GM18526 (cell line): ENCODE measurements around the gene EME1.
A peak's percentile ranks its signal among the peaks of the same experiment; 100 is the strongest.

ENCODE experiments used
- POLR2A ChIP-seq: IDR thresholded peaks from 3 replicates; pipeline ENCODE4 v1.6.1; 2011; ENCODE audit not compliant: insufficient read length; ENCODE audit errors: extremely low read depth

EME1 gene

DNA sequence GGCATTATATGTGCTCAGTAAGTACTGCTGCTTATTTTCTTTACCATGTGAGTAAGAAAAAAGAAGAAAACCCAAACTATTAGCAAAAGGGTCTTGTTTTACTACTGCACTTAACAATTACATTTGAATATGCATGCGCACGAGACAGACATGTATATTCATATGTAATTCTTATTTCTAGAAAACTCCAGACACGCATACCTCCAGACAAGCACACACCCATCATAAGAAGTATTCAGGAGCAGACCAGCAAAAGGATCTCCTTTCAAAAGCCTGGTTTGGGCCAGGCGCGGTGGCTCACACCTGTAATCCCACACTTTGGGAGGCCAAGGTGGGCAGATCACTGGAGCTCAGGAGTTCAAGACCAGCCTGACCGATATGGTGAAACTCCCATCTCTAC is 16.5 kb downstream of the EME1 start:
- no peak for TF ChIP-seq POLR2A

DNA sequence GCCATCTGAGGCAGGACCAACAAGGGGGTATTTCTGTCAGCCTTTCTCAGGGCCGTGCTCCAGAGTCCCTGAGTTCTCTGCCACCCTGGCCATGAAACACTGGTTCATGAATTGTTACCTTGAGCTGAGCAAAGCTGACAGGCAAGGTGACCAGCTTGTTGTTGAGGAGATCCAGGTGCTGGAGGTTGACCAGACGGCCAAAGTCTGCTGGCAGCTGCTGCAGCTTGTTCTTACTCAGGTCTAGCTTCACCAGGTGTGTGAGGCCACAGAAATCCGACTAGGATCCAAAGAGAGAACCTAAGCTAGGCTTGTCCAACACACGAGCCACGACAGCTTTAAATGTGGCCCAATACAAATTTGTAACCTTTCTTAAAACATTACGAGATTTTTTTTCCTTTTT is 19.6 kb downstream of the EME1 start:
- no peak for TF ChIP-seq POLR2A

DNA sequence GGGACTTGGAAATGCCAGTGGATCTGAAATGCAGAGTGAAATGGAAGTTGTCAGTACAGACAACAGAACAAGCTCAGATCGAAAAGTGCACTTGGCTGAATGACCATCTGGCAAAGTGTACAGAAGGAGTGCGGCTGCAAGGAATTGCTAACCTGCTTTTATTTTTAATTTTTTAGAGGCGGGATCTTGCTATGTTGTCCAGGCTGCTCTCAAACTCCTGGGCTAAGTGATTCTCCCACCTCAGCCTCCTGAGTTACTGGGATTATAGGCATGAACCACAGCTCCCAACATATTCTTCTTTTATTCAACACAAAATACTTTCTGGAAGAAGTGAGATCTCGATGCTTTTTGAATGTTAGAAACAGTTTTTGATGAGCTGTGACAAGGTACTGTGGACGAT is 20.7 kb downstream of the EME1 start:
- TF ChIP-seq POLR2A, result no peak

DNA sequence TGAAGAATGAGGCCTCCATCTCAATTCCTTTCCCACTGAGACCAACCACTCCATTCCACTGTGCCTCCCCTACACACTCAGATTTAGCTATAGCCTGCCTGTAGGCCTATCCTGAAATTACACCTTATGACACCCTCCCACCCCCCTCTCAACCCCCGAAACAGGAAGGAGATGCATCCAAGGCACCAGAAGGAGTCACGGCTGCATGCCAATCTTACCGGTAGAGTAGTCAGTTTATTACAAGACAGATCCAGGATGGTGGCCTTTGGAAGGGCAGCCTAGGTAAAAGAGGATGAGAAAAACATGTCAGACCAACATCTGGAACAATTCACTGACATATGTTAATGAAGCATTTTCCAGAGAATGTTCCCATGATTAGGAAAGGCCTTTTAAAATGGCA is 21.7 kb downstream of the EME1 start:
- no peak for TF ChIP-seq POLR2A

DNA sequence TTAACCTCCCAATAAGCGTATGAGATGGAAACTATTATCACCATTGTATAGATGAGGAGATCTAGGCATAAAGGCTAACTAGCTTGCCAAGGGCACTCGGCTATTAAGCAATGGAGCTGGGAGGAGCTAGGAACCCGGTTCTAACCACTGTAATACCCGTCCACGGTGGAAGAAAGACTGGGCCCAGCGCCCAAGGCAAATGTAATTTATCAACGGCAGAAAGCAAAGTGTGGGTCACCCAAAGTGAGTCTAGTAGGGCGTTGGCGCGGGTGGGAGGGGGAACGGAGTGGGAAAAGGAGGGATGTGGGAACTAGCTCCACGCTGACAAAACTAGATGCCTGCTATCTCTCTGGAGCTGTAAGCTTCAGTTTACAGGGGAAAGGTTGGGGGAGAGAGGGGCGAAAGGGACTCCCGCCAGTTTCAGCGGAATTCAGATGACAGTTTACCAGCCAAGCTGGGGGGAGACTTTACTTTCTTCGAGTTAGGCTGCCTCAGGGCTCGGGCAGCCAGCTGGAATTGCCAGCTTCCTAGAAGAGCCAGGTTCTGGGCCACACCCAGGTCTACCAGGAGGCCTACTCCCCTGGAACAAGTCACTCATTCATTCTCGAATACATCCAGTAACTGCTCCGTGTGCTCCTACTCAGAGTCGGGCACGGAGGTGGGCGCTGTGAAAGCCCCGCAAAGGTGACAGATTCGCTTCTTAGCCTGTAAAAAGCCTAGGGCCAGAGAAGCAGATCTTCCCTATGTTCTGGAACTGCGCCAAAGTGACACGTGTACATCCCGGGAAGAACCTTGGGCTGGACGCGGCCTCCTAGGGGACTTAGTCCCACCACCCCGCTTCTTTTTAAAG is 23.5 kb downstream of the EME1 start:
- TF ChIP-seq POLR2A, result no peak

DNA sequence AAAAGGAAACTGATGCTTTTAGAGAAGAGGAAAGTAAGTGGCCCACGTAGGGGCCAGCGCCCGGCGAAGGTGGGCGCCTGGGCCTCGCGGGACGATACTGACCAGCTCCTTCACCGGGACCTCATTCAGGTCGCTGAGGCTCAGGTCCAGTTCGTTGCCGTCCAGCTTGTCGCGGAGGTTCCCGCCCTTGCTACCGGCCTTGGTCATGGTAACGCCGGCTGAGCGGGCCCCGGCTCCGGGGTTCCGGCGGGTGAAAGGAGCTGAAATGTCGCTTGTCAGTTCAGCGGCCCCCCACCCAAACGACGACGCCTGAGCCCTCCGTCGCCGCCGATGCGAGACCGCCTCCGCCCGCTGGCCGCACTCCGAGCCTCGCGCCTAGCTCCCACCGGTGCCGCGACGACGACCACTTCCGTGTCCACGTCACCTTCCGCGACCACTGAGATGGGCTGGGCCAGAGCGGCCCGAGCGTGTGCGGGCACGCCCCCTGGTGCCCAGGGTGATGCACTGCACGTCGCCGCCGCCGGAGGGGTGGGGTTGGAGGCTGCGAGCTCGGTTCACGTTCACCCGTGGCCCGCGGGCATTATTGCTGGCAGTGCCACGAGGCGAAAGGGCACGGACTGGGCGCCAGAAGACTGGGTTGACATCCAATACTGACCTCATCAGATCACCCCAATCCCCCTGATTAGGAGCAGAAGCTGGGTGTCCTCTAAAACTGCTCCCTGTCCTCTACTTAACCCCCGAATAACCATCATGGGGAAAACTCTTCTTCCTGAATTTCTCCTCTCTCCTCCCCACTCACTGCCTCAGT is 24.3 kb downstream of the EME1 start, which contains the start of gene LRRC59:
Gene LRRC59, minus strand, starts transcription at position 413 of the 808 bp plus-strand sequence. Its CDS starts 206 bp downstream, at position 207.
- peak; percentile 94 for TF ChIP-seq POLR2A

DNA sequence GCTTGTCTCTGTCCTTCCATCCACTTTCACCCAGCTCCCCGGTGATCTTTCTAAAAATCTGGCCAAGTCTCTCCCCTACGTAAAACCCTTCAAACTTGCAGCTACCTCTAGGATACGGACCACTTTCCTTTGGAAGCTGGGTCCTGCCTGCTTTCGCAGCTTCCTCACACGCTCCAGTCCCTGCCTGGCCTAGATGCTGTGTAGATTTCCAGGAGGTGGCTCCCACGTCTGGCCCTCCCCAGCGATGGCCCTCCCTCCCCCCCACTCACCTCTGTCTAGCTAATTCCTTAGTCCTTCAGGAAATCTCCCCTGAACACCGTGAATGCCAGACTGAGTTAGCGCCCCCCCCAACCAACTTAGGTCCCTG is 24.9 kb downstream of the EME1 start:
- no peak for TF ChIP-seq POLR2A

DNA sequence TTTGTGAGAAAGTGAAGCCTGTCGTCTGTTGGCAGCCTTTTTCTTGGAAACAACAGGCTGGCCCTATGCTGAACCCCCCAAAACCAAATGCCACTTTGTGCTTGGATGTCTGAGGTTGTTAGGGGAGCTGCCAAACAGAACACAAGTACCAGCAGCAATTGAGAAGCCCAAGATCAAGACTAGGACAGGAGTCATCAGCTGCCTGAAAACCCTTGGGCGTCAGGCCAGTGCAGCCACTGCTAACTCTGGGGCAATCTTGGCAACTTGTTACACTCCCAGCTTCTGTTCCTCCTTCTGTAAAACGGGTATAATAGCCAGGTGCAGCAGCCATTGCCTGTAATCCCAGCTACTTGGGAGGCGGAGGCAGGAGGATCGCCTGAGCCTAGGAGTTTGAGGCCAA is 33.5 kb downstream of the EME1 start:
- TF ChIP-seq POLR2A, result no peak

DNA sequence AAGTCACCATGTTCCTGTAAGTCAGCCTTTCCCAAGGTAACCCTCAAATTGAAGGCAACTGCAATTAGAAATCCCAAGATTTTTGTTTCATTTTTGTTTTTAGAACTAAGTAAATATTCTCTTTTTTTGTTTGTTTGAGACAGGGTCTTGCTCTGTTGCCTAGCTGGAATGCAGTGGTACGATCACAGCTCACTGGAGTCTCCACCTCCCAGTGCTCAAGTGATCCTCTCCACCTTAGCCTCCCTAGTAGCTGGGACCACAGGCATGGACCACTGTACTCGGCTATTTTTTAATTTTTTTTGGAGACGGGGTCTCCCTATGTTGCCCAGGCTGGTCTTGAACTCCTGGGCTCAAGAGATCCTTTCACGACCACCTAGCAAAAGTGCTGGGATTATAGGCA is 34.9 kb downstream of the EME1 start:
- no peak for TF ChIP-seq POLR2A

DNA sequence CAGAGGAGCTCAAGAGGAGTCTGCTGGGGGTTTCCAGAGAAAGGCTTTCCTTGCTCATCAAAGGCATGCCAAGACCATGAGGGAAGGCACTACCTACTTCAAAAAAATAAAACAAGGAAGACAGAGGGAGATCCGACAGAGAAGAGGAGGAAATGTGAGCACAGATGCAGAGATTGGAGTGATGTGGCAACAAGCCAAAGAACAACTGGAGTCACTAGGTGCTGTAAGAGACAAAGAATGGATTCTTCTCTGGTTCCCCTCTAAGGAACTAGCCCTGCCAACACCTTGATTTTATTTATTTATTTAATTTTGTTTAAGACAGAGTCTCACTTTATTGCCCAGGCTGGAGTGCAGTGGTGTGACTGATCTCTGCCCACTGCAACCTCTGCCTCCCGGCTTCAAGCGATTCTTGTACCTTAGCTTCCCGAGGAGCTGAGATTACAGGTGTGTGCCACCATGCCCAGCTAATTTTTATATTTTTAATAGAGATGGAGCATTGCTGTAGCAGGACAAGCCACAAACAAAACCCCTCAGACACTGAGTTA is 39.2 kb downstream of the EME1 start:
- no peak for TF ChIP-seq POLR2A

DNA sequence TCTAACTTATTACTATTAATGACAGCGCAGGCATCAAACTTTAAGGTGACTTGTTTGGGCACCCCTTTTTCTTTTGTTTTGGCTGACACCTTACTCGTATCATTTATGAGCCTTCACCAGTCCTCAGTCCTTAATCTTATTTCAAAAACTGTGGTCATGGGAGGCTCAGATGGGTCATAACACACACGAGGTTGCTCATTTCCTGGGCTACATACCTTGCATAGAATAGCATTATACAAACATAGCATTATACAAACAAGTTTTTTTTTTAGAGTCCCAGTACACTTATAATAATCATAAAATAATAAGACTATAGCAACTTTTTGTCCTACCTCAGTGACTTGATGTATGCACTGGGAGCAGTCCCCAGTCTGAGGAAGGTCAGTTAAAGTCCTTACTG is 41.8 kb downstream of the EME1 start:
- TF ChIP-seq POLR2A, result no peak

DNA sequence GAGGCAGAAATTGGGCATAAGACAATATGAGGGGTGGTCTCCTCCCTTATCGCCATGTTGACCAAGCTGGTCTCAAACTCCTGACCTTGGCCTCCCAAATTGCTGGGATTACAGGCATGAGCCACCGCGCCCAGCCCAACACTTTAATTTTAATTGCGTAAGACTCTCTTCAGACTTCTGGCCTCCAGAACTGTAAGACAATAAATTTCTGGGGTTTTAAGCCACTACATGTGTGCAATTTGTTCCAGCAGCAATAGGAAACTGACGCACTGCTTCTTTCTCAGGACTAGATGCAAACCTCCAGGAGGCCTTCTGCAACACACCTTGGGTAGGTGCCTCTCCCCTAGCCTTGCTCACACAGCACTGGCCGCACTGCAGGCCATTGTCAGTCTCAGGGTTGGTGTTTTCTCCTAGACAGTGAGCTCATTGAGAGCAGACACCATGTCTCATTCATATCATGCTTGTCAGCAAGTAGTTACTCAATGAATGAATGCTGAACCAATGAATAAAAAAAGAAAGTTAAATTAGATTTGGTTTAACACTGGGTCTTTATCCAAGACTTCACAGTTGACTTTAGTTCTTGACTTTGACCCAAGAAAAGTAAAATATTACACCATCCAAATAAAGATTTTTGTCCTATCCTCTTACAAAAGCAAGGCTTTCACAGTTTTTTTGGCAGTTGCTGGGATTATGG is 47.5 kb downstream of the EME1 start:
- TF ChIP-seq POLR2A, result no peak

DNA sequence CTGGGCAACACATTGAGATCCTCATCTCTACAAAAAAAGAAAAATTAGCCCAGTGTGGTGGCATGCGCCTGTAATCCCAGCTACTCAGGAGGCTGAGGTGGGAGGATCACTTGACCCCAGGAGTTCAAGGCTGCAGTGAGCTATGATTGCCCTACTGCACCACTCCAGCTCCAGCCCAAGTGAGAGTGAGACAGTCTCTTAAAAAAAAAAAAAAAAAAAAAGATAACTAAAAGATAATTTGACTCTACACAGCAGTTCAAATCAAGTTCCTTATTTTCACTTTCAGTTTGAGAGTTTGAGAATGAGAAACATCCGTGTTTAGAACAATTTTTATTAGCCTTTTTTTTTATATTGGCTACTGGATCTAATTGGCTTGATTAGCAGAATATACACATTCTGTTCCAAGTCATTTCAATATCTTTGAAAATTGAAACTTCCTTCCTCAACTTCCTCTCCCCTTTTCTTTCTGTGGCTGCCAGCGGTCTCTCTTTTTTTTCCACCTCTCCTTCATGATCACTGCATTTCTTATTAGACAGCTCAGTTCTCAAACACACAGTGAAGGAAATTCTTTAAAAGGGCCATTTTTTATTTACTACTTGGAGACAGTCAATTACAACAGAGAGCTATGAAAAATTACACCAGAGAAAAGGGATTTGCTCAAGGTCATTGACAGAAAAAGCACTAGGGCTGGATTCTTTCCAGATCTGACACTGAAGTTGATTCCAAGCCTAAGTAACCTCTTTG is 48.5 kb downstream of the EME1 start:
- no peak for TF ChIP-seq POLR2A

DNA sequence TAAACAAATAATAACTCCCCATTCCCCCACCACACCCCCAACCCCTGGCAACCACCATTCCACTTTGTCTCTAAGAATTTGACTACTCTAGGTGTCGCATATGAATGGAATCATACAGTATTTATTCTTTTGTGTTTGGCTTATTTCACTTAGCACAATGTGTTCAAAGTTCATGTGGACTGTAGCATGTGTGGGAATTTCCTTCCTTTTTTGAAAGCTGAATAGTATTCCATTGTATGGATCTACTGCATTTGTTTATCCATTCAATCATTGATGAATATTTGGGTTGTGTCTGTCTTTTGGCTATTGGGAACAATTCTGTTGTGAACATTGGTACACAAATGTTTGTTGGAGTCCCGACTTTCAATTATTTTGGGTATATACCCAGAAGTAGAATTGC is 49.7 kb downstream of the EME1 start:
- TF ChIP-seq POLR2A, result no peak
